Measurements from ENCODE around the gene MRPS24. TPM values are rescaled to one million over a fixed set of nuclear protein-coding genes. Genes with fewer than 3 reads are reported as not detected.

The MRPS24 gene
- 10 to 100 TPM; 62.0 to 94.4 (median 75.4) TPM for total RNA-seq

DNA sequence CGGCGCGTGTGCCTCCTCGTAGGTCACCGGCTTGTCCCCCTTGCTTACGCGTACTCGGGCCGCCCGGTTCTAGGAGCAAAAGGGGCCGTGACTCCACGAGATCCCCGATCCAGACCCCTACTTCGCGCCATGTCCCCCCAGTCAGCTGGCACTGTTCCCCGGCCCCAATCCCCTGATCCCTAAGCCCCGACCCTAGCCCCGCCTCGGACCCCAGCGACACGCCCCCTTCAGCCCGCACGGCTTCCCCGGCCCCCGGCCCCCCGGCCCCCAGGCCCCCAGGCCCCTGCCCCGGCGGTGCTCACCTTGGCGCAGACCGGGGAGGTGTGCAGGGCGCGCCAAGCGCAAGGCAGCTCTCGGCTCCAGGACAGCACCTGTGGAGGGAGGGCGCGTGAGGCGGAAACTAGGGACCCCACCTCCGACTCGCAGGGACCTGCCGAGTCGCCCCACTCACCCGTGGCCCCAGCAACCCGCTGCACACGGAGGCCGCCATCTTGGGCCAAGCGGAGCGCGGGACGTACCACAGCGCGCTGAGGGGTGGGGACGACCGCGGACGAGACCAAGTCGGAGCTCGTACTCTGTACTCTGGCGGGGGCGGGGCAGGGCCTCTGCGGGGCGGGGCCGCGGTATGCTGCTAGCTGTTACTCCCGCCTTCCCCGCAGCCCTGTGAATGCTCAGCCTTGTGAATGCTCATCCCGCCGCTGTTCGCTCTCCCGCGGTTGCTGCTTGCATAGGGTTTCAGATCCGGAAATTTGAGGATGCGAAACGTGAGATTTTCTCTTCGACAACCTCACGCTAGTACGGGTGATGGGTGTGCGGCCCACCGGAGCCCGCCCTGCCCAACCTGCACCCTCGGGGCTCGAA, at the start of gene MRPS24:
Gene MRPS24, minus strand, starts transcription at position 512 of the 861 bp plus-strand sequence. Its CDS starts 22 bp downstream, at position 490.
- TF ChIP-seq CTCF (IDR thresholded peaks at IDR 0.05; ENCODE audit: low read depth): no peak

DNA sequence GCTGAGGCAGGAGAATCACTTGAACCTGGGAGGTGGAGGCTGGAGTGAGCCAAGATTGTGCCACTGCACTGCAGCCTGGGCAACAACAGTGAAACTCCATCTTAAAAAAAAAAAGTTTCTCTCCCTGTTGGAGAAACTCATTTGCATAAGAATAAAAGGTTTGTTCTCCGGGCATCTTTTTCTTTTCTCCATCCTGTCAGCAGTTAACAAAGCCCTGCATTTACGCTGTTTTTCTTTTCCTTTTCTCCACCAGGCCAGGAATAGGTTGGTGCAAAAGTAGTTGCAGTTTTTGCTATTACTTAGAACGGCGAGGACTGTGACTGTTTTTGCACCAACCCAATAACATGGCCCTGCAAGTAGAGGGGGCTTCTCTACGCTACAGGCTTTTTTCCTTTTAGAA, 46.6 kb upstream of the MRPS24 start:
- no peak for TF ChIP-seq CTCF (IDR thresholded peaks at IDR 0.05; ENCODE audit: low read depth)

DNA sequence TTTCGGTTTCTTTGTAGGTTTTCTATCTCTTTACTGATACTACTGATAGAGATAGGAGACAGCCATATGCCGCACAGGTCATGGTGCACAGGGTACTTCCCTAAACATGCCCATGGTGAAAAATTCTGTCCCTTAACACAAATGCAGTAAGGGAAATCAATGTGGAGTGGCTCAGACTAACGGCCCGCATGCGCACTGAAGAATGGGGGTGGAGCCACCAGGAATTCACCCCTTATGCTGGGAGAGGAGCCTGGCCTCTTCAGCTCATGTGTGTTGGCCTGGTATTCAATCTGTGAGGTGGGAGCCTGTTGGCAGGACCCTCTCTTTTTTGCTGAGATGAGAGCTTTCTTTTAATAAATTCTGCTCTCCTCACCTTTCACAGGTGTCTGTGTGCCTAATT, 45.5 kb upstream of the MRPS24 start:
- TF ChIP-seq CTCF (IDR thresholded peaks at IDR 0.05; ENCODE audit: low read depth): no peak

DNA sequence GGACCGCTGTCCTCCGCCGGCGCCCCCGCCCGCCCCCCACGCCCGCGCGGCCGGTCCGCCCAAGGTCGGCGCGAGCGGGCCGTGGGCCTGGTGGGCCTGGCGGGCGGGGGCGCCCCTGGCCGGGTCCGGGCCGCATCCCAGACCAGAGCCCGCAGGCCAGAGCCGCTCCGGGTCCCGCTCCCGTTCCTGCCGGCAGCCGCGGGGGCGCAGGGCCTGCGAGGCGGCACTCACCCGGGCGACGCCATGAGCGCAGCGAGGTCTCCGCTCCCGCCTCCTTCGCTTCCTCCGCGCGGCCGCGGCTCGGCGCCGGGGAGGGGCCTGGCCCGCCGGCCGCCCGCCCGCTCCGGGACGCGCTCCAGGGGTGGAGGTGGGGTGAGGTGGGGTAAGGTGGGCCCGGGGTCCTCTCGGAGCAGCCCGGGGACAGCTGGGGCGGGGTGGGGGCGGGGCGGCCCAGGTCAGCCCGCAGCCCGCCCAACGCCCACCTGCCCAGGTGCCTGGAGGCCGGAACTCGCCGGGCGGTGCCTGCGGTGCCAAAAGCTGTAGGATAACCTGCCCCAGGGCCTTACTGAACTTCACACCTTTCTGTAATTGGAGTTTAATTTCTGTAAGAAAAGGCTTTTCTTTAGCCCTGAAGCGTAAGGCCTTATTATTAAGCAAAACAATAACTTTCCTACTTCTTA, 37.2 kb upstream of the MRPS24 start, which contains the start of gene URGCP:
Gene URGCP, minus strand, starts transcription at position 266 of the 680 bp plus-strand sequence. Its CDS starts 21 bp downstream, at position 245.
- TF ChIP-seq CTCF (IDR thresholded peaks at IDR 0.05; ENCODE audit: low read depth): no peak

DNA sequence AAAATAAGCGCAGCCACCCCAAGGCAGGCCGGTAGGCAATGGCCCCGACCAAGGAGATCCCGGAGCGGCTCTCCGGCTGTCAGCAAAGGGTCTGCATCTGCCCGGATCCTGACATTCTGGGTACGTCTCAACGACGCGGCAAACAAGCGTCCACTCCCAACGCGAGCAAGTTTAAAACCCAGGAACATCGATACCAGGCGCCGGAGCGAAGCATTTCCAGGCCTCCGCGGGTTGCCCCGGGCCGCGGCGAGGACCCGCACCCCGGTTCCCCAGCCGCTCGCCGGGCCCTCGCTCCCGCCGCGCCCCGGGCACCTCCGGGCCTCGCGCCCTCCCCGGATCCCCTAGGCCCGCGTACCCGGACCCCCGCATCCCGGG, 36.6 kb upstream of the MRPS24 start:
- TF ChIP-seq CTCF (IDR thresholded peaks at IDR 0.05; ENCODE audit: low read depth): no peak

- TF ChIP-seq CTCF (IDR thresholded peaks at IDR 0.05; ENCODE audit: low read depth): no peak
Measured at GRCh38 chr7:43905209-43905946, 36.1 kb upstream of the MRPS24 start.
